Measurements from ENCODE around the gene TMEM63B. TPM values are rescaled to one million over a fixed set of nuclear protein-coding genes. Genes with fewer than 3 reads are reported as not detected.
A peak's percentile ranks its signal among the peaks of the same experiment; 100 is the strongest.

TMEM63B gene
- total RNA-seq, 4 donors from 2014 or later = 11.3 to 32.0 (median 23.9) TPM

DNA sequence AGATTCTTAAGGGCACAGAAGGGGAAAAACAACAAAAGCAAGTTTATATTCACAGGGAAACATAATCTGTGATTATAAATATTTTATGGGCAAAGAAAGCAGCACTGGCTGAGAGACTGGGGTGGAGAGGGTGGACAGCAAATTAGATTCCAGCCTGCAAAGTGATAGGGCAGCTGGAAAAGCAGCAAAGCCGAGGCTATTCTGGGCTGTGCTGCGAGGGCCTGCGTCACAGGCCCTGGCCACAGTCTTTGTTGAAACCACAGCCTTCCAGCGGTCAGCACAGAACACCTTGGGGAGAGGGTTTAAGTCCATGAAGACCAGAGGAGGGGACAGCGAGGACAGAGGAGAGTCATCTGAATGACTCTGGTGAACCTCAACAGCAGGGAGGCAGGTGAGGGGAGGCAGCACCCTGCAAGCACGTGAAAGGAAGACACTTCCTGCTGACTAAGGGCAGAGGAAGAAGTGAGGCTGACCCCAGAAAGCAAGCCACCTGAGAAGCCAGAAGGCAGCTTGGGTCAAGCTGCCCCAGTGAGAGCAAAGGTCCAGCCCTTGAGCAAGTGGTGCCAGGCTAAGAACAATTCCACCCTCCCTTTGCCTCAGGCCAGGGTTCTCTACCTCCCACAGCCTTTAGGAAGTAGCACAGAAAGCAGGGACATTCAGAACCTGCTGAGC lies 17.2 kb upstream of the TMEM63B start:
- peaks cover 0 to 10% (median 0%) of the 10 kb centered on the region in 3 donors for H3K4me1 ChIP-seq
- peaks cover 0 to 87% of the 10 kb centered on the region in 2 donors for H3K36me3 ChIP-seq
- no peaks in the 10 kb centered on the region for H3K9me3 ChIP-seq
- H3K27me3 ChIP-seq = no peaks in the 10 kb centered on the region
- no peak for ATAC-seq
- TF ChIP-seq POLR2A (IDR thresholded peaks at IDR 0.05) (no peak), POLR2AphosphoS5 (IDR thresholded peaks at IDR 0.05) (no peak), EP300 (IDR thresholded peaks at IDR 0.05) (no peak)
- TF ChIP-seq, protein P1, sequence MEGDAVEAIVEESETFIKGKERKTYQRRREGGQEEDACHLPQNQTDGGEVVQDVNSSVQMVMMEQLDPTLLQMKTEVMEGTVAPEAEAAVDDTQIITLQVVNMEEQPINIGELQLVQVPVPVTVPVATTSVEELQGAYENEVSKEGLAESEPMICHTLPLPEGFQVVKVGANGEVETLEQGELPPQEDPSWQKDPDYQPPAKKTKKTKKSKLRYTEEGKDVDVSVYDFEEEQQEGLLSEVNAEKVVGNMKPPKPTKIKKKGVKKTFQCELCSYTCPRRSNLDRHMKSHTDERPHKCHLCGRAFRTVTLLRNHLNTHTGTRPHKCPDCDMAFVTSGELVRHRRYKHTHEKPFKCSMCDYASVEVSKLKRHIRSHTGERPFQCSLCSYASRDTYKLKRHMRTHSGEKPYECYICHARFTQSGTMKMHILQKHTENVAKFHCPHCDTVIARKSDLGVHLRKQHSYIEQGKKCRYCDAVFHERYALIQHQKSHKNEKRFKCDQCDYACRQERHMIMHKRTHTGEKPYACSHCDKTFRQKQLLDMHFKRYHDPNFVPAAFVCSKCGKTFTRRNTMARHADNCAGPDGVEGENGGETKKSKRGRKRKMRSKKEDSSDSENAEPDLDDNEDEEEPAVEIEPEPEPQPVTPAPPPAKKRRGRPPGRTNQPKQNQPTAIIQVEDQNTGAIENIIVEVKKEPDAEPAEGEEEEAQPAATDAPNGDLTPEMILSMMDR (IDR thresholded peaks at IDR 0.05) = no peak
- no peak overlapping the region for H3K4me3 ChIP-seq
- H3K27ac ChIP-seq = peak overlapping the region in 1 of 4 donors; percentile 5
- 65 to 88% methylated on average over 1 to 6 of the region's 6 CpGs for WGBS, 2 donors (ENCODE audit: low coverage in 1 of 2)

DNA sequence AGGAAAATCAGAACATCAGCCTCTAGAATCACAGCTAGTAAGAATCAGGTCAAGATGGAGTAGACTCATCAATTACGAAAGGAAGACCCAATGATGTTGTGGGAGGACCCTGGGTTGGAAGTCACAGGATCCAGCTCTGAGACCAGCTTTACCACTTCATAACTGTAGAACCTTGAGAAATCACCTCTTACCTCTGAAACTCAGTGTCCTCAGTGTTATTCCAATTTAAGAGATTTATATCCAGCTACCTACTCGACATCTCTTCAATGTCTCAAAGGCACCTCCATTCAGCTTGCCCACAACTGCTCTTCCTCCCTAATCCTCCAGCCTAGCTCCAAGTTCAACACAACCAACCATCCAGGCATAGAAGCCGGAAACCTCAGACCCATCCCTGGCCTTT lies 16.4 kb upstream of the TMEM63B start:
- Histone ChIP-seq H3K36me3 (peaks cover 0 to 94% of the 10 kb centered on the region in 2 donors), H3K27ac (no peak overlapping the region)
- WGBS, 2 donors (ENCODE audit: low coverage in 1 of 2) = 82 to 89% methylated on average over 2 to 3 of the region's 3 CpGs

DNA sequence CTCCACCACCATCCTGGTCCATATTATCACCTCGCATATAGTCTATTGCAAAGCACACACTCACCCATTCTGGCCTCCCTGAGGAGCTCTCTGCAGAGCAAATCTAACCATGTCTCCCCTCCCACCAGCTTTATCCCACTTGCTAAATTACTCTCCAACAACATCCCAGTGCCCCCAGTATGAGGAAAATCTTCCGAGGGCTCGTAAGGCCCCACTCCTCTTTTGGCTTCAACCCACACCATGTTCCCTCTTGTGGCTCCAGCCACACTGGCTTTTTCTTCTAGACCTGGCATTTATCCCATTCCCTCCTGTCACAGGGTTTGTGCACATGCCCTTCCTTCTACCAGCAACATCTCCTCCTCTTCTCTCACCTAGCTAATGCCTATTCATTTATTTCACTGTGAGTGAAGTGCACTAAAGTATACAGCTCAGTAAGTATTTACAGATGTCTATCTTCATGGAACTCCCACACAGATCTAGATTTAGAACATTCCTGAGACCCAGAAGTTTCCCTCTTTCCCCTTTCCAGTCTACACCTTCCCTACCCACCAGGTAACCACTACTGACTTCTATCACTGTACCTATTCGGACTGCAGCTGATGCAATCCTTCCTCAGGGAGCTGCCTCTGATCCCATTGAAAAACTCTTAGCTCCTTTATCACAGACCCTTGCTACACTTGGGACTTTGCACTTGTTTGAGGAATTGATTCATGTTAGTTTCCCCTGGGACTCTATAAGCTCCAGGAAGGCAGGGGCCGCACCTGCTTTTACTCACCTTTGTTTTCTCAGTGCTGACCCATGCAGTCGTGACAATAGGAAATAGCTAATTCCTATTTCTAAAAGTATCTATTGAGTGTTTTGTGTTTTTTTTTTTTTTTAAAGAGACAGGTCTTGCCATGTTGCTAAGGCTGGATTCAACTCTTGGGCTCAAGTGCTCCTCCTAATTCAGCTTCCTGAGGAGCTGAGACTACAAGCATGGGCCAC lies 15.6 kb upstream of the TMEM63B start:
- Histone ChIP-seq H3K27ac (no peak overlapping the region), H3K9me3 (no peaks in the 10 kb centered on the region), H3K4me1 (peaks cover 0 to 6% (median 0%) of the 10 kb centered on the region in 3 donors), H3K4me3 (no peak overlapping the region), H3K36me3 (peaks cover 0 to 90% of the 10 kb centered on the region in 2 donors), H3K27me3 (no peaks in the 10 kb centered on the region)
- TF ChIP-seq POLR2A (IDR thresholded peaks at IDR 0.05) = no peak
- no peak for TF ChIP-seq POLR2AphosphoS5 (IDR thresholded peaks at IDR 0.05)
- no peak for TF ChIP-seq EP300 (IDR thresholded peaks at IDR 0.05)
- TF ChIP-seq, protein P1 (IDR thresholded peaks at IDR 0.05) = no peak
- 88 to 98% methylated on average over 5 to 6 of the region's 6 CpGs for WGBS, 2 donors (ENCODE audit: low coverage in 1 of 2)
- ATAC-seq = no peak

More for the DNA sequence above, 16.4 kb upstream of the TMEM63B start:
- H3K9me3 ChIP-seq = no peaks in the 10 kb centered on the region
- no peaks in the 10 kb centered on the region for H3K27me3 ChIP-seq
- no peak overlapping the region for H3K4me3 ChIP-seq
- H3K4me1 ChIP-seq = peaks cover 0 to 2% (median 0%) of the 10 kb centered on the region in 3 donors
- no peak for TF ChIP-seq EP300 (IDR thresholded peaks at IDR 0.05)
- TF ChIP-seq, protein P1 (IDR thresholded peaks at IDR 0.05) = no peak
- no peak for TF ChIP-seq POLR2AphosphoS5 (IDR thresholded peaks at IDR 0.05)
- TF ChIP-seq POLR2A (IDR thresholded peaks at IDR 0.05) = no peak
- ATAC-seq = no peak

DNA sequence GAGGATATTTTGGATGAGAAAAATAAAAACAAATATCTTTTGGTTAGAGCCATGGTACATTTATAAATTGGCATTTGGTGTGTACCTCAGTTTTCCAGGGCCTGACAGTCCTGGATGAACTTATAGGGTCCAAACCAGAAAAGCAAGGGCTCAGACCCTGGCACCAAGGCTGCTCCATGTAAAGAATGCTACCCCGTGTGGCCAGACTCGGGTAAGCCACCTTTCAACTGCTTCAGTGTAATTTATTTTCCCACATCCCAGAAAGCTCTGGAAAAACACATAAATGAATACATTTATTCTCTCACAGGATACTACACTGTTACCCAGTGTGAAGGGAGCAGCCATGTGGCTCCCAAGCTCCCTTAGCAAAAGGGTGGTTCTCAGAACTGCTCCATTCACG lies 13.9 kb upstream of the TMEM63B start:
- TF ChIP-seq POLR2AphosphoS5 (IDR thresholded peaks at IDR 0.05) (no peak), EP300 (IDR thresholded peaks at IDR 0.05) (no peak), POLR2A (IDR thresholded peaks at IDR 0.05) (no peak)
- TF ChIP-seq, protein P1 (IDR thresholded peaks at IDR 0.05) = no peak
- ATAC-seq = no peak
- Histone ChIP-seq H3K4me3 (no peak overlapping the region), H3K9me3 (no peaks in the 10 kb centered on the region), H3K36me3 (peaks cover 0 to 73% of the 10 kb centered on the region in 2 donors), H3K4me1 (peaks cover 0 to 14% (median 0%) of the 10 kb centered on the region in 3 donors), H3K27ac (no peak overlapping the region), H3K27me3 (no peaks in the 10 kb centered on the region)
- WGBS, 2 donors (ENCODE audit: low coverage in 1 of 2) = 50% methylated on average over 3 of the region's 3 CpGs; no CpG with 5 or more reads in 1 of the 2 donors
